Measurements from ENCODE around the gene MAML2.

DNA sequence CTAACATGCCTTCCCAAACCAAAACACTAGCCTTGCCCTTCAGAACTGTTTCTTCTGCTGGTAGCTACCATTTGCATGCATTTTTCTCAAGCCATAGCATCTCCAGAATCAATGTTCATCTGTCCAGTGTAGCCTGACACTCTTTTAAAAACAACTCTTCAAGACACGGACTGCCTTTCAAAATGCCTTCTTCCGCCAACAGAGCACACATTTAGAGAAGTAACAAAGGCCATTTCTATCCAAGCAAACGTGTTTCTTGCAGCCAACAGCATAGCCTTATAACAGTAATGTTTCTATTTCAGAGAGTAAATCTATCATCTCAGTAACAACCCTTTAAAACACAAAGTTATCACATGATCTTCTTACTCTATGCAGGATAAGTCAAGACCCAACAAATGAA is 275.8 kb downstream of the MAML2 start:
- TF ChIP-seq SIN3A (IDR thresholded peaks at IDR 0.05; ENCODE audit: borderline replicate concordance, insufficient read depth, low read depth, low read length) (no peak), CTCF (IDR thresholded peaks at IDR 0.05) (no peak)
- TF ChIP-seq, protein P1, sequence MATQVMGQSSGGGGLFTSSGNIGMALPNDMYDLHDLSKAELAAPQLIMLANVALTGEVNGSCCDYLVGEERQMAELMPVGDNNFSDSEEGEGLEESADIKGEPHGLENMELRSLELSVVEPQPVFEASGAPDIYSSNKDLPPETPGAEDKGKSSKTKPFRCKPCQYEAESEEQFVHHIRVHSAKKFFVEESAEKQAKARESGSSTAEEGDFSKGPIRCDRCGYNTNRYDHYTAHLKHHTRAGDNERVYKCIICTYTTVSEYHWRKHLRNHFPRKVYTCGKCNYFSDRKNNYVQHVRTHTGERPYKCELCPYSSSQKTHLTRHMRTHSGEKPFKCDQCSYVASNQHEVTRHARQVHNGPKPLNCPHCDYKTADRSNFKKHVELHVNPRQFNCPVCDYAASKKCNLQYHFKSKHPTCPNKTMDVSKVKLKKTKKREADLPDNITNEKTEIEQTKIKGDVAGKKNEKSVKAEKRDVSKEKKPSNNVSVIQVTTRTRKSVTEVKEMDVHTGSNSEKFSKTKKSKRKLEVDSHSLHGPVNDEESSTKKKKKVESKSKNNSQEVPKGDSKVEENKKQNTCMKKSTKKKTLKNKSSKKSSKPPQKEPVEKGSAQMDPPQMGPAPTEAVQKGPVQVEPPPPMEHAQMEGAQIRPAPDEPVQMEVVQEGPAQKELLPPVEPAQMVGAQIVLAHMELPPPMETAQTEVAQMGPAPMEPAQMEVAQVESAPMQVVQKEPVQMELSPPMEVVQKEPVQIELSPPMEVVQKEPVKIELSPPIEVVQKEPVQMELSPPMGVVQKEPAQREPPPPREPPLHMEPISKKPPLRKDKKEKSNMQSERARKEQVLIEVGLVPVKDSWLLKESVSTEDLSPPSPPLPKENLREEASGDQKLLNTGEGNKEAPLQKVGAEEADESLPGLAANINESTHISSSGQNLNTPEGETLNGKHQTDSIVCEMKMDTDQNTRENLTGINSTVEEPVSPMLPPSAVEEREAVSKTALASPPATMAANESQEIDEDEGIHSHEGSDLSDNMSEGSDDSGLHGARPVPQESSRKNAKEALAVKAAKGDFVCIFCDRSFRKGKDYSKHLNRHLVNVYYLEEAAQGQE (IDR thresholded peaks at IDR 0.05; ENCODE audit: insufficient read depth in 1 of 2, low read depth in 2 of 2, low read length in 1 of 2), result no peak

Measured in Panc1 (cell line).